Brain microvascular endothelial cell (primary cell): ENCODE data around the gene SLC1A4.
A peak's percentile ranks its signal among the peaks of the same experiment; 100 is the strongest.

Experiments
- DNase-seq: peaks from one replicate; pipeline ENCODE4 v3.0.0-alpha.2; 2020
- H3K27ac ChIP-seq: fragments of 250-450 bp; sonication (Bioruptor Pico); 2 replicates; pipeline ENCODE4 v1.5.1; 2020; ENCODE audit warnings: mild to moderate bottlenecking, moderate library complexity
- H3K27me3 ChIP-seq: fragments of 250-450 bp; sonication (Bioruptor Pico); replicated peaks from 2 replicates; pipeline ENCODE4 v1.5.1; 2020; ENCODE audit warnings: mild to moderate bottlenecking
- H3K36me3 ChIP-seq: fragments of 250-450 bp; sonication (Bioruptor Pico); replicated peaks from 2 replicates; pipeline ENCODE4 v1.5.1; 2020; ENCODE audit warnings: mild to moderate bottlenecking
- H3K4me3 ChIP-seq: 2 replicates; pipeline ENCODE4 v1.5.1; 2011; ENCODE audit warnings: low read depth, mild to moderate bottlenecking, control low read depth, low read length, moderate library complexity
- in situ Hi-C: cut with HindIII; loops from 2 replicates; pipeline ENCODE4 v1.10.0; 2017; ENCODE audit warnings: low sequenced_read_pairs, low pct_ligation_motif_present
- TF ChIP-seq, protein P1 (sequence below): IDR thresholded peaks from 2 replicates; pipeline ENCODE4 v1.5.1; 2011; ENCODE audit warnings: low read depth, mild to moderate bottlenecking, moderate library complexity, low read length, control low read depth, inconsistent platforms; ENCODE audit errors: missing control alignments

Gene SLC1A4

DNA sequence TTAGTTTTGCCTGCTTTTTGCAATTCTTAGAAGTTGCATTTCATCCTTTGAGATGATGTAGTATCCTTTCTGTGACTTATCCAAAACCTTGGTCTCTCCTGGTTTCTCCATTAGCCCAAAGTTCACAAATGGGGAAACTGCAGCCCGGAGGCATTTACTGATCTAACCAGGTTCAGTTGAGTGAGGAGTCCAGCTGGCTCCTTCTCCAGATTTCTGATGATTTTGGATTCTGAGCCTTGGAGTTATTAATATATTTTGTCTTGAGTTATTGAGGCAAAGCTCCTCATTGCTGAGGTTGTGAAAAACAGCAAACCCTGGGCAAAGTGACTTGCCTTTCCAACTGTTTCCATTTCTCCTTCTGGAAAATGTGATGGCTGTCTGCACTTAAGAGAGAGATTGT lies 1.7 kb downstream of the SLC1A4 start:
- in situ Hi-C loops: no loop called here
- TF ChIP-seq, protein P1, sequence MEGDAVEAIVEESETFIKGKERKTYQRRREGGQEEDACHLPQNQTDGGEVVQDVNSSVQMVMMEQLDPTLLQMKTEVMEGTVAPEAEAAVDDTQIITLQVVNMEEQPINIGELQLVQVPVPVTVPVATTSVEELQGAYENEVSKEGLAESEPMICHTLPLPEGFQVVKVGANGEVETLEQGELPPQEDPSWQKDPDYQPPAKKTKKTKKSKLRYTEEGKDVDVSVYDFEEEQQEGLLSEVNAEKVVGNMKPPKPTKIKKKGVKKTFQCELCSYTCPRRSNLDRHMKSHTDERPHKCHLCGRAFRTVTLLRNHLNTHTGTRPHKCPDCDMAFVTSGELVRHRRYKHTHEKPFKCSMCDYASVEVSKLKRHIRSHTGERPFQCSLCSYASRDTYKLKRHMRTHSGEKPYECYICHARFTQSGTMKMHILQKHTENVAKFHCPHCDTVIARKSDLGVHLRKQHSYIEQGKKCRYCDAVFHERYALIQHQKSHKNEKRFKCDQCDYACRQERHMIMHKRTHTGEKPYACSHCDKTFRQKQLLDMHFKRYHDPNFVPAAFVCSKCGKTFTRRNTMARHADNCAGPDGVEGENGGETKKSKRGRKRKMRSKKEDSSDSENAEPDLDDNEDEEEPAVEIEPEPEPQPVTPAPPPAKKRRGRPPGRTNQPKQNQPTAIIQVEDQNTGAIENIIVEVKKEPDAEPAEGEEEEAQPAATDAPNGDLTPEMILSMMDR: no peak
- Histone ChIP-seq H3K27me3 (no peaks in the 10 kb centered on the region), H3K36me3 (no peaks in the 10 kb centered on the region), H3K27ac (no peak overlapping the region), H3K4me3 (no peak overlapping the region)
- no peak for DNase-seq

DNA sequence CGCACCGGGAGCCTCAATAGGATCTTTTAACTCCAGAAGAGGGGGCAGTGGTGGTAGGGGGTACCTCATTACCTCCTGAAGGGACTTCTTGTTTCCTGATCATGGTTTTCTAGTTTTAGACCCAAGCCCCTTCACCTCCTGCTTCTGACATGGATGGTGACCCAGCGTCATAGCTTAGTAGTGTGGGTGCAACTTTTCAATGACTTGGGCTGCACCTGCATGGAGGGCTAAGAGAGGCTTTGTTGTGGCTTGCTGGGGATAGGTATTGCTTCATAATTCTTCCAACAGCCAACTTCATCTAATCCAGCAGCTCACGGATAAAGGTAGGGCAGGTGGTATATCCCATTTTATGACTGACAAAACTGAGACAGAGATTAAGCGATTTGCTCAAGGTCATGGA lies 3.0 kb downstream of the SLC1A4 start:
- no peak overlapping the region for H3K27ac ChIP-seq
- H3K27me3 ChIP-seq: no peaks in the 10 kb centered on the region
- in situ Hi-C loops: no loop called here
- no peak overlapping the region for H3K4me3 ChIP-seq
- TF ChIP-seq, protein P1: no peak
- H3K36me3 ChIP-seq: no peaks in the 10 kb centered on the region
- DNase-seq: no peak

DNA sequence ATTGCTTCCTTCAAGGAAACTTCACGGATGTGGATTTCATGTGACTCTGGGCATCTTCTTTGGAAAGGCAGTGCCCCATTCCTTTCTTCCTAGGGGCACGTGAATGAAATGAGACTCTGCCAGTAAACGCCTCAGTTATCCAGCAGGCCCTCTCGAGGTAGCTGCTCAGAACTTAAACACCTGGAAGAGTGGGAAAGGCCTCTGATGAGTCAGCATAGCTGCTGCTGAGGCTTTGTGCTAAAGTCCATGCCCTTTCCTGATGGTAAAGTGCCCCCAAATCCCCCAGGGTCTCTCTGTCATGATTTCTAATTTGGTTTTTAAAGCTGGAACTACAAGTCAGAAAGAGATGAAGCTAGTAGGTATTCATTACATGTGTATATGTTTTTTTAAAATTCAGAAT lies 3.8 kb downstream of the SLC1A4 start:
- no peak overlapping the region for H3K4me3 ChIP-seq
- no peaks in the 10 kb centered on the region for H3K36me3 ChIP-seq
- H3K27ac ChIP-seq: no peak overlapping the region
- TF ChIP-seq, protein P1: no peak
- no peak for DNase-seq
- in situ Hi-C loops: no loop called here
- no peaks in the 10 kb centered on the region for H3K27me3 ChIP-seq

DNA sequence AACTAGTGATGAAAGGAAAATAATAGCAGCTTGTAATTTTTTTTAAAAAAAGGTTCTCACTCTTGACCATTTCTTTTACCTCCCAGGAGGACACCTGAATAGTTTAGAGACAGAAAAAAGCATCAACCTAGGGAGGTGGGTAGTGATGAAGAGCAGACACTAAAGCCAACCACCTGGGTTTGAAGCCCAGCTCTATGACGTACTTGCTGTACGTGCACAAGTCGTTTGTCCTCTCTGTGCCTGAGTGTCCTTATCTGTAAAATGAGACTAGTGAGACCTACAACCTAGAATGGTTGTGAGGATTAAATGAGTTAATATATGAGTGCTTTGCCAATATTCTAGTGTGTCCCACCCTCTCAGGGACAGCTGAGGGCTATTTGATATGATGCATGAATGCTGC lies 5.8 kb downstream of the SLC1A4 start:
- Histone ChIP-seq H3K4me3 (no peak overlapping the region), H3K27ac (no peak overlapping the region), H3K27me3 (no peaks in the 10 kb centered on the region), H3K36me3 (no peaks in the 10 kb centered on the region)
- DNase-seq: no peak
- in situ Hi-C loops: no loop called here
- TF ChIP-seq, protein P1: no peak

DNA sequence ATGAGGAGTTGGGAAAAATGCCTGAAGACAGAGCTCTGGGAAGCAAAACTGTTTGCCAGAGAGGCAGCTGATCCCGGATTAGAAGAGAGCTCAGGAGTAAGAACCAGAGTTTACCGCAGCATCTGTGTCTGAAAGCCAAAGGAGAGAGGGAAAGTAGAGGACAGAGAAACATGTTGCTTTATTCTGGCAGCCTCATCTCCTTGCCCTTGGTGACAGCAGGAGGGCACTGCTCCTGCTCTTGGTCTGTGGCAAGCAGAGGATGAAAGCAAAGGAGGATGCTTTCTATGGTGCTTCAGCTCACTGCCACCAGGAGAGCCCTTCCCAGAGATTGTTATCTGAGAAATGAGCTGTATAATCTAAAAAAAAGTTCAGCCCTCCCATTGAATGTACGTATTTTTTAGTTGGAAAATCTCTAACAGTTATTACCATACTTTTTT lies 7.7 kb downstream of the SLC1A4 start:
- Histone ChIP-seq H3K27ac (no peak overlapping the region), H3K36me3 (no peaks in the 10 kb centered on the region), H3K4me3 (no peak overlapping the region)

DNA sequence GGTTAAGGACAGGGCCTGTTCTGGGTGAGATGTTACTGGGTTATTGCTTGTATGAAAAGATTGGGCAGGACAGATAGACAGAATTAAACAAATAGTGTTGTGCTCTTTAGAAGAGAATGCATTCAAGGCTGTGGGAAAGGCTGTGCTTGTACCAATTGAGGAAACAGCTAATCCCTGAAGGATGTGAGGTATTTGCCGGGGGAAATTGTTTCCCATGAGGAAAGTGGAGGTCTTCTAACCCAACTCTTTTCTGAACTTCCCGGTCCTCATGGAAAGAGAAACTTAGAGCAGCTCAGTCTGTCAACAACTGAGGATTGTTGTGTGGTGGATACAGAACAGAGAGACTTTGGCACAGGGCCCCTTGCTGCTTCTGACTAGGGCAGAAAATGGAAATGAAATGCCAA lies 9.5 kb downstream of the SLC1A4 start:
- H3K4me3 ChIP-seq: no peak overlapping the region
- in situ Hi-C loops: no loop called here
- no peaks in the 10 kb centered on the region for H3K27me3 ChIP-seq
- H3K27ac ChIP-seq: peak overlapping the region; percentile 71
- DNase-seq: peak; percentile 75
- H3K36me3 ChIP-seq: no peaks in the 10 kb centered on the region
- TF ChIP-seq, protein P1: no peak

More for the DNA sequence above, 7.7 kb downstream of the SLC1A4 start:
- no peak for DNase-seq
- H3K27me3 ChIP-seq: no peaks in the 10 kb centered on the region
- TF ChIP-seq, protein P1: peak; percentile 39
- in situ Hi-C loops: no loop called here
